ENCODE results near the gene ARHGEF19. TPM values are rescaled to one million over a fixed set of nuclear protein-coding genes. Genes with fewer than 3 reads are reported as not detected.

ARHGEF19 gene
- total and polyA plus RNA-seq, 2 of the 13 experiments (the other 11 are each of a cell fraction or from before 2014, with no cell fraction given): 1.7 to 1.8 TPM

- H3K9ac ChIP-seq (ENCODE audit: insufficient read depth, low read depth, low read length): no peak overlapping the region
- POLR2A ChIA-PET: no interaction called here
- H3K9me3 ChIP-seq (ENCODE audit: low read length): no peaks in the 10 kb centered on the region
- no peaks in the 10 kb centered on the region for H3K27me3 ChIP-seq (ENCODE audit: control insufficient read depth in 1 of 2, insufficient read depth in 2 of 2, low read length in 2 of 2)
- H2AFZ ChIP-seq (ENCODE audit: low read length): no peak overlapping the region
- H3K4me3 ChIP-seq (replicated peaks in 1 of 3; ENCODE audit: insufficient read depth in 1 of 3, low read depth in 2 of 3, low read length in 3 of 3): no peak overlapping the region
- no peak overlapping the region for H3K4me2 ChIP-seq (ENCODE audit: low read depth, low read length)
- no peak overlapping the region for H3K27ac ChIP-seq (ENCODE audit: extremely low read length, insufficient read depth, low read length)
- TF ChIP-seq SUZ12 (IDR thresholded peaks at IDR 0.05; ENCODE audit: low read depth, low read length) (no peak), AGO2 (optimal IDR thresholded peaks at IDR 0.05; ENCODE audit: low read depth, low read length) (peak; percentile 44)
- H4K20me1 ChIP-seq (ENCODE audit: insufficient read depth, low read length): no peaks in the 10 kb centered on the region
- CTCF ChIA-PET (ENCODE audit: low intra/inter-chr PET ratio, low total read pairs): no interaction called here
- ATAC-seq (peak; percentile 4), FAIRE-seq (no peak), DNase-seq (ENCODE audit: low spot score) (no peak)
- intact Hi-C loops (cut with micrococcal nuclease; ENCODE audit: unreplicated experiment): no loop called here
- peaks cover 44% of the 10 kb centered on the region for H3K4me1 ChIP-seq (ENCODE audit: insufficient read depth, low read length)
- BruUV-seq (replicated peaks): no TSS peak
- peaks cover 2 to 5% of the 10 kb centered on the region in 2 experiments; a peak in 1 of 5 replicates for H3K36me3 ChIP-seq (replicated peaks in 1 of 2; ENCODE audit: control insufficient read depth in 1 of 2, insufficient read depth in 2 of 2, low read length in 2 of 2)
- 69% methylated on average over 9 of the region's 17 CpGs for WGBS (ENCODE audit: low lambda C conversion rate)
- in situ Hi-C loops (cut with HindIII; ENCODE audit: extremely low pct_ligation_motif_present, low pct_unique_long_range_greater_than_20kb): loop anchor here (5.0 kb wide), 2 partner anchors 35 to 165 kb away; no protein-coding TSS in a partner anchor
- H3K79me2 ChIP-seq (ENCODE audit: insufficient read depth, low read length): no peaks in the 10 kb centered on the region
Measured at GRCh38 chr1:16242556-16243214, 30.2 kb upstream of the ARHGEF19 start.

GRCh38 chr1:16241221-16241708, 28.8 kb upstream of the ARHGEF19 start:
- CTCF ChIA-PET (ENCODE audit: low intra/inter-chr PET ratio, low total read pairs): interaction anchor here (0.7 kb wide), 1 partner anchor 33 kb away, joined by 3 read pairs; no protein-coding TSS in a partner anchor
- TF ChIP-seq ZNF782 (CRISPR knock-in tag; IDR thresholded peaks at IDR 0.05; ENCODE audit: borderline replicate concordance): no peak
- TF ChIP-seq ZSCAN12 (CRISPR knock-in tag; IDR thresholded peaks at IDR 0.05): no peak
- TF ChIP-seq NCOA2 (CRISPR knock-in tag; IDR thresholded peaks at IDR 0.05): no peak
- no peak for TF ChIP-seq SPEN (CRISPR knock-in tag; IDR thresholded peaks at IDR 0.05; ENCODE audit: low read depth)
- TF ChIP-seq MLXIP (CRISPR knock-in tag; IDR thresholded peaks at IDR 0.05; ENCODE audit: borderline replicate concordance): no peak
- no peak for TF ChIP-seq ZNF484 (CRISPR knock-in tag; IDR thresholded peaks at IDR 0.05; ENCODE audit: borderline replicate concordance, low read depth)
- peak; percentile 52; the same call in 1 of the 2 replicates for TF ChIP-seq TFAP4 (IDR thresholded peaks at IDR 0.05; ENCODE audit: borderline replicate concordance, low read depth)
- TF ChIP-seq SRF (IDR thresholded peaks at IDR 0.05; ENCODE audit: low read depth, low read length): peak; percentile 73; the same call in 1 of the 2 replicates
- no peak for TF ChIP-seq ZKSCAN5 (CRISPR knock-in tag; IDR thresholded peaks at IDR 0.05)
- no peak for TF ChIP-seq KLF16 (CRISPR knock-in tag; IDR thresholded peaks at IDR 0.05)
- no peak for TF ChIP-seq MIXL1 (CRISPR knock-in tag; IDR thresholded peaks at IDR 0.05)
- no peak for TF ChIP-seq ZNF30 (CRISPR knock-in tag; IDR thresholded peaks at IDR 0.05)

More at GRCh38 chr1:16241221-16241708, 28.8 kb upstream of the ARHGEF19 start:
- WGBS (ENCODE audit: low lambda C conversion rate): 26% methylated on average over 7 of the region's 10 CpGs
- H3K36me3 ChIP-seq (replicated peaks in 1 of 2; ENCODE audit: control insufficient read depth in 1 of 2, insufficient read depth in 2 of 2, low read length in 2 of 2): no peaks in the 10 kb centered on the region
- ATAC-seq (peak; percentile 13; the same call in 1 of the 3 replicates), DNase-seq (ENCODE audit: low spot score) (peak; percentile 16), FAIRE-seq (peak; percentile 15)
- in situ Hi-C loops (cut with HindIII; ENCODE audit: extremely low pct_ligation_motif_present, low pct_unique_long_range_greater_than_20kb): loop anchor here (5.0 kb wide), 2 partner anchors 34 to 164 kb away; no protein-coding TSS in a partner anchor
- no peaks in the 10 kb centered on the region for H4K20me1 ChIP-seq (ENCODE audit: insufficient read depth, low read length)
- peaks cover 53% of the 10 kb centered on the region for H3K4me1 ChIP-seq (ENCODE audit: insufficient read depth, low read length)
- H3K27ac ChIP-seq (ENCODE audit: extremely low read length, insufficient read depth, low read length): no peak overlapping the region
- no peak overlapping the region for H3K9ac ChIP-seq (ENCODE audit: insufficient read depth, low read depth, low read length)
- POLR2A ChIA-PET: interaction anchor here (0.5 kb wide), 1 partner anchor 775 kb away, joined by 5 read pairs; no protein-coding TSS in a partner anchor
- H3K27me3 ChIP-seq (ENCODE audit: control insufficient read depth in 1 of 2, insufficient read depth in 2 of 2, low read length in 2 of 2): no peaks in the 10 kb centered on the region
- H3K79me2 ChIP-seq (ENCODE audit: insufficient read depth, low read length): no peaks in the 10 kb centered on the region
- H2AFZ ChIP-seq (ENCODE audit: low read length): no peak overlapping the region
- no peak overlapping the region; a peak in 1 of 6 replicates for H3K4me3 ChIP-seq (replicated peaks in 1 of 3; ENCODE audit: insufficient read depth in 1 of 3, low read depth in 2 of 3, low read length in 3 of 3)
- H3K4me2 ChIP-seq (ENCODE audit: low read depth, low read length): peak overlapping the region; percentile 50
- H3K9me3 ChIP-seq (ENCODE audit: low read length): no peaks in the 10 kb centered on the region
- no TSS peak for BruUV-seq (replicated peaks)
- intact Hi-C loops (cut with micrococcal nuclease; ENCODE audit: unreplicated experiment): no loop called here

Data from HepG2 (cell line).